Mucosa of gallbladder (tissue), 1 donor: ENCODE results near the gene FARS2. TPM values are rescaled to one million over a fixed set of nuclear protein-coding genes. Genes with fewer than 3 reads are reported as not detected.
A peak's percentile ranks its signal among the peaks of the same experiment; 100 is the strongest.

Experiments
- DNase-seq: peaks from one replicate; pipeline ENCODE4 v3.0.0-alpha.2; 2020; ENCODE audit warnings: low spot score
- total RNA-seq: library from RNA; stranded (reverse); gene quantifications from one replicate; pipeline ENCODE4 v1.2.1, GENCODE V29; 2021
- donor health status: DM: no; HTN: no; CAD: no.

FARS2 gene
- total RNA-seq = 15.7 TPM

GRCh38 chr6:5260661-5261544, at the start of gene FARS2, which contains the start of gene LYRM4:
Gene FARS2 (plus strand): TSS chr6:5261513.
Gene LYRM4 (minus strand): TSS chr6:5260950. CDS start chr6:5260733, 217 bp downstream.
- DNase-seq = peak; percentile 89

- DNase-seq = no peak
These were observed 47.5 kb upstream of the FARS2 start for GRCh38 chr6:5213836-5214235.

GRCh38 chr6:5214570-5215052, 46.7 kb upstream of the FARS2 start:
- DNase-seq = no peak

GRCh38 chr6:5215159-5215558, 46.2 kb upstream of the FARS2 start:
- no peak for DNase-seq

GRCh38 chr6:5215799-5216198, 45.5 kb upstream of the FARS2 start:
- DNase-seq = no peak

GRCh38 chr6:5217356-5217755, 44.0 kb upstream of the FARS2 start:
- DNase-seq = no peak

- no peak for DNase-seq
These were observed 42.2 kb upstream of the FARS2 start for GRCh38 chr6:5219011-5219691.

- no peak for DNase-seq
These were observed 40.9 kb upstream of the FARS2 start for GRCh38 chr6:5220443-5220842.

- no peak for DNase-seq
These were observed 38.0 kb upstream of the FARS2 start for GRCh38 chr6:5223309-5223708.

- no peak for DNase-seq
These were observed 32.0 kb upstream of the FARS2 start for GRCh38 chr6:5229356-5229755.

- DNase-seq = no peak
These were observed 31.2 kb upstream of the FARS2 start for GRCh38 chr6:5230081-5230480.

- DNase-seq = no peak
These were observed 30.0 kb upstream of the FARS2 start for GRCh38 chr6:5231289-5231688.

- no peak for DNase-seq
These were observed 26.4 kb upstream of the FARS2 start for GRCh38 chr6:5234874-5235273.

GRCh38 chr6:5235830-5236229, 25.5 kb upstream of the FARS2 start:
- no peak for DNase-seq

- DNase-seq = no peak
These were observed 23.5 kb upstream of the FARS2 start for GRCh38 chr6:5237805-5238204.

GRCh38 chr6:5238336-5238735, 23.0 kb upstream of the FARS2 start:
- no peak for DNase-seq

- no peak for DNase-seq
These were observed 20.1 kb upstream of the FARS2 start for GRCh38 chr6:5241252-5241651.

- no peak for DNase-seq
These were observed 18.2 kb upstream of the FARS2 start for GRCh38 chr6:5243069-5243468.

- DNase-seq = no peak
These were observed 14.9 kb upstream of the FARS2 start for GRCh38 chr6:5246141-5247097.

- DNase-seq = no peak
These were observed 14.1 kb upstream of the FARS2 start for GRCh38 chr6:5247201-5247600.

GRCh38 chr6:5248302-5249098, 12.8 kb upstream of the FARS2 start:
- no peak for DNase-seq
